Activated T-helper 17 cell treated with anti-CD3 and anti-CD28 coated beads, Interleukin-2, amount 50 U/mL, for 72 hours (primary cell): ENCODE data around the gene PHRF1. TPM values are rescaled to one million over a fixed set of nuclear protein-coding genes. Genes with fewer than 3 reads are reported as not detected.

Experiments used
- ATAC-seq: fragments of 150-1000 bp; cut with Tn5 transposase; replicated peaks from 2 replicates; pipeline ENCODE4 v1.10.0; 2021; ENCODE audit warnings: mild to moderate bottlenecking, moderate library complexity
- H3K27ac Mint-ChIP-seq: one replicate; pipeline ENCODE4 v1.8.0; 2022; ENCODE audit warnings: mixed read lengths
- H3K27me3 Mint-ChIP-seq: one replicate; pipeline ENCODE4 v1.8.0; 2022; ENCODE audit warnings: mixed read lengths
- H3K36me3 Mint-ChIP-seq: one replicate; pipeline ENCODE4 v1.8.0; 2022; ENCODE audit warnings: low read depth, mild to moderate bottlenecking, mixed read lengths
- H3K4me1 Mint-ChIP-seq: one replicate; pipeline ENCODE4 v1.8.0; 2022; ENCODE audit warnings: mixed read lengths
- H3K4me3 Mint-ChIP-seq: one replicate; pipeline ENCODE4 v1.8.0; 2022; ENCODE audit warnings: mild to moderate bottlenecking, mixed read lengths
- H3K9me3 Mint-ChIP-seq: one replicate; pipeline ENCODE4 v1.8.0; 2022; ENCODE audit warnings: mixed read lengths
- total RNA-seq, 2 donors: library from RNA; stranded (reverse); gene quantifications; one replicate each; pipeline ENCODE4 v1.2.3, GENCODE V29; 2022

PHRF1 gene
- total RNA-seq, 2 donors from 2014 or later, result 37.8 to 55.6 TPM

DNA sequence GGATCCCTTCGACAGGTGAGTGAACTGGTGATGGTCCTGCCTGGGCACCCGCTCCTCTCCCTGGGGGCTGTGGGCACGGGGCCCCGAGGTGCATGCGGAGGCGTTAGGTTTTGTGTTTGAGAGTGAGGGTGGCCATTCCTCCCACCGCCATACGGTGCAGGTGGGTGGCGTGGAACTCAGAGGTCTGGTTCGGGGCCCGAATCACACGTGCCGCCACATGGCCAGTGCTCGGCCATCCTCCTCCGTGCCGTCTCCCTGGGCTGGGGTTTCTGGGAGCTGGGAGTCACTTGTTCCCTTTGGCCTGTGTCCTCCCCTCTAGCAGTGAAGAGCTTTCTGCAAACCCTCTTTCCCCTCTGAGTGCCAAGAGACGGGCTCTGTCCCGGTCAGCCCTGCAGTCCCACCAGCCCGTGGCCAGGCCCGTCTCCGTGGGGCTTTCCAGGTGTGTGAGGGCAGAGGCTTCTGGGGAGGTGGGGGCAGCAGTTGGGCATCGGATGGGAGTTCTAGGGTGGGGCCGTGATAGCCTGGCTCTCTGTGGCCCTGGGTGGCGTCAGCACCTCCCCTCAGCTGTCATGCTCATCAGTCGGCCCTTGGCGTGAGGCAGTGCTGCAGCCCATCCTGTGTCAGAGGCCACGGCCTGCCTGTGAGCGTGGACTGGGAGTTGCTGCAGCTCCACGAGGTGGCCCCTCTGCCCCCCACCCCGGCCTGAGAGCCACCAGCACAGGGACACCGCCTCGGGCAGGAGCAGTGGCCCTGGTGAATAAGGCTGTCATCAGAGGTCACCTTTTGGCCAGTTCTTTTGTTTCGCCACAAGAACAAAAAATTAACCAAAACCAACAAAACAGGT, 29.2 kb downstream of the PHRF1 start:
- H3K4me1 Mint-ChIP-seq, result no peaks in the 10 kb centered on the region
- ATAC-seq, result no peak
- no peaks in the 10 kb centered on the region for H3K9me3 Mint-ChIP-seq
- no peak overlapping the region for H3K4me3 Mint-ChIP-seq
- H3K27ac Mint-ChIP-seq, result no peak overlapping the region
- no peaks in the 10 kb centered on the region for H3K27me3 Mint-ChIP-seq
- H3K36me3 Mint-ChIP-seq, result peaks cover 83% of the 10 kb centered on the region

DNA sequence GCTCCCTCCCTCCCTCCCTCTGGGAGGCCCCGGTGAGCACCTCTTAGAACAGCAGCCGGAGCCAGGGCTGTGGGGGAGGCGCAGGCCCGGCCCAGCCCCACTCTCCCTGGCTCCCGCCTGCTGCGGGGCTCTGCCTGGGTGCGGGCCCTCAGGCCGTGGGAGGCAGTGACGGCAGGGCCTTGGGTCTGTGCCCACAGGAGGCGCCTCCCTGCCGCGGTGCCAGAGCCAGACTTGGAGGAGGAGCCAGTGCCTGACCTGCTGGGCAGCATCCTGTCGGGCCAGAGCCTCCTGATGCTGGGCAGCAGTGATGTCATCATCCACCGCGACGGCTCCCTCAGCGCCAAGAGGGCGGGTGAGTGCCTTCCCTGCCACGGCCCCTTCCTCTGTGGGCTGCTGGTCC, 30.0 kb downstream of the PHRF1 start:
- H3K9me3 Mint-ChIP-seq, result no peaks in the 10 kb centered on the region
- no peak for ATAC-seq
- no peak overlapping the region for H3K27ac Mint-ChIP-seq
- no peaks in the 10 kb centered on the region for H3K4me1 Mint-ChIP-seq
- H3K36me3 Mint-ChIP-seq, result peaks cover 79% of the 10 kb centered on the region
- H3K27me3 Mint-ChIP-seq, result no peaks in the 10 kb centered on the region
- no peak overlapping the region for H3K4me3 Mint-ChIP-seq

DNA sequence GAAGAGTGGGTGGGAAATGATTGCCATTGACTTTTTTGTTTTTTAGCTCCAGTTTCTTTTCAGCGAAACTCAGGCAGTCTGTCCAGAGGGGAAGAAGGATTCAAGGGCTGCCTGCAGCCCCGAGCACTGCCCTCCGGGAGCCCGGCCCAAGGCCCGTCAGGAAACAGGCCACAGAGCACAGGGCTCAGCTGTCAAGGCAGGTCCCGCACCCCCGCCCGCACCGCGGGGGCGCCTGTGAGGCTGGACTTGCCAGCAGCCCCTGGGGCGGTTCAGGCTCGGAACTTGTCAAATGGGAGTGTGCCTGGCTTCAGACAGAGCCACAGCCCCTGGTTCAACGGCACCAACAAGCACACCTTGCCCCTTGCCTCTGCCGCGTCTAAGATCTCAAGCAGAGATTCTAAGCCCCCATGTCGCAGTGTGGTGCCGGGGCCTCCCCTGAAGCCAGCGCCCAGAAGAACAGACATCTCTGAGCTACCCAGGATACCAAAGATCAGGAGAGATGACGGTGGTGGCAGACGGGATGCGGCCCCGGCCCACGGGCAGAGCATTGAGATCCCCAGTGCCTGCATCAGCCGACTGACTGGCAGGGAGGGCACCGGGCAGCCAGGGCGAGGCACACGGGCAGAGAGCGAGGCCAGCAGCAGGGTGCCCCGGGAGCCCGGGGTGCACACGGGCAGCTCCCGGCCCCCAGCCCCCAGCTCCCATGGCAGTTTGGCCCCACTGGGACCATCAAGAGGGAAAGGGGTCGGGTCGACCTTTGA, 30.9 kb downstream of the PHRF1 start:
- H3K4me3 Mint-ChIP-seq, result no peak overlapping the region
- H3K27me3 Mint-ChIP-seq, result no peaks in the 10 kb centered on the region
- ATAC-seq, result no peak
- no peak overlapping the region for H3K27ac Mint-ChIP-seq
- no peaks in the 10 kb centered on the region for H3K4me1 Mint-ChIP-seq
- H3K36me3 Mint-ChIP-seq, result peaks cover 79% of the 10 kb centered on the region
- H3K9me3 Mint-ChIP-seq, result no peaks in the 10 kb centered on the region

DNA sequence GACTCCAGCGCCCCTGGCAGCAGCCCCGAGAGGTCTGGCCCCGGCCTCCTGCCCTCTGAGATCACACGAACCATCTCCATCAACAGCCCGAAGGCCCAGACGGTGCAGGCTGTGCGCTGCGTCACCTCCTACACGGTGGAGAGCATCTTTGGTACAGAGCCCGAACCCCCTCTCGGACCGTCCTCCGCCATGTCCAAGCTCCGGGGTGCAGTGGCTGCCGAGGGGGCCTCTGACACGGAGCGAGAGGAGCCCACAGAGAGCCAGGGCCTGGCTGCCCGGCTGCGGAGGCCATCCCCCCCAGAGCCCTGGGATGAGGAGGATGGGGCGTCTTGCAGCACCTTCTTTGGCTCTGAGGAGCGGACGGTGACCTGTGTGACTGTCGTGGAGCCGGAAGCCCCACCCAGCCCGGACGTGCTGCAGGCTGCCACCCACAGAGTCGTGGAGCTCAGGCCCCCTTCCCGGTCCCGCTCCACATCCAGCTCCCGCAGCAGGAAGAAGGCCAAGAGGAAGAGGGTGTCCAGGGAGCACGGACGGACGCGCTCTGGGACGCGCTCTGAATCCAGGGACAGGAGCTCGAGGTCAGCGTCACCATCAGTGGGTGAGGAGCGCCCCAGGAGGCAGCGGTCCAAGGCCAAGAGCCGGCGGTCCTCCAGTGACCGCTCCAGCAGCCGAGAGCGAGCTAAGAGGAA, 31.8 kb downstream of the PHRF1 start:
- no peak for ATAC-seq
- no peaks in the 10 kb centered on the region for H3K9me3 Mint-ChIP-seq
- no peaks in the 10 kb centered on the region for H3K27me3 Mint-ChIP-seq
- no peak overlapping the region for H3K4me3 Mint-ChIP-seq
- H3K4me1 Mint-ChIP-seq, result no peaks in the 10 kb centered on the region
- peaks cover 73% of the 10 kb centered on the region for H3K36me3 Mint-ChIP-seq
- no peak overlapping the region for H3K27ac Mint-ChIP-seq

DNA sequence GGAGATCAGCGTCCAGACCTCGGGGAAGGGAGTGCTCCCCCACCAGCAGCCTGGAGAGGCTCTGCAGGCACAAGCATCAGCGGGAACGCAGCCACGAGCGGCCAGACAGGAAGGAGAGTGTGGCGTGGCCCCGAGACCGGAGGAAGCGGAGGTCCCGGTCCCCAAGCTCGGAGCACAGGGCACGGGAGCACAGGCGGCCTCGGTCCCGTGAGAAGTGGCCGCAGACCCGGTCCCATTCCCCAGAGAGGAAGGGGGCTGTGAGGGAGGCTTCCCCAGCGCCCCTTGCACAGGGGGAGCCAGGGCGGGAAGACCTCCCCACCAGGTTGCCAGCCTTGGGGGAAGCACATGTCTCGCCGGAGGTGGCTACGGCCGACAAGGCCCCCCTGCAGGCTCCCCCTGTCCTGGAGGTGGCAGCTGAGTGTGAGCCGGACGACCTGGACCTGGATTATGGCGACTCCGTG, 32.6 kb downstream of the PHRF1 start:
- peaks cover 68% of the 10 kb centered on the region for H3K36me3 Mint-ChIP-seq

DNA sequence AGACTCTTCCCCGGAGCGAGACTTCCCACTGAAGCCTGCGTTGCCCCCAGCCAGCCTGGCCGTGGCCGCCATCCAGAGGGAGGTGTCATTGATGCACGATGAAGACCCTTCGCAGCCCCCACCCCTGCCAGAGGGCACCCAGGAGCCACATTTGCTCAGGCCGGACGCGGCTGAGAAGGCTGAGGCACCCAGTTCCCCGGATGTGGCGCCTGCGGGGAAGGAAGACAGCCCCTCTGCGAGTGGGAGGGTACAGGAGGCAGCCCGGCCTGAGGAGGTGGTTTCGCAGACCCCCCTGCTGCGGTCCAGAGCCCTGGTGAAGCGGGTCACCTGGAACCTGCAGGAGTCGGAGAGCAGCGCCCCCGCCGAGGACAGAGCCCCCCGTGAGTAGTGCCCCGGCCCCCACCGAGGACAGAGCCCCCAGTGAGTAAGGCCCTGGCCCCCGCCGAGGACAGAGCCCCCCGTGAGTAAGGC, 33.1 kb downstream of the PHRF1 start:
- no peaks in the 10 kb centered on the region for H3K9me3 Mint-ChIP-seq
- H3K4me1 Mint-ChIP-seq, result no peaks in the 10 kb centered on the region
- H3K36me3 Mint-ChIP-seq, result peaks cover 62% of the 10 kb centered on the region
- no peaks in the 10 kb centered on the region for H3K27me3 Mint-ChIP-seq
- ATAC-seq, result no peak
- H3K27ac Mint-ChIP-seq, result no peak overlapping the region
- H3K4me3 Mint-ChIP-seq, result no peak overlapping the region

More for the DNA sequence above, 32.6 kb downstream of the PHRF1 start:
- Mint-ChIP-seq H3K9me3 (no peaks in the 10 kb centered on the region), H3K27me3 (no peaks in the 10 kb centered on the region), H3K4me3 (no peak overlapping the region), H3K27ac (no peak overlapping the region), H3K4me1 (no peaks in the 10 kb centered on the region)
- no peak for ATAC-seq

DNA sequence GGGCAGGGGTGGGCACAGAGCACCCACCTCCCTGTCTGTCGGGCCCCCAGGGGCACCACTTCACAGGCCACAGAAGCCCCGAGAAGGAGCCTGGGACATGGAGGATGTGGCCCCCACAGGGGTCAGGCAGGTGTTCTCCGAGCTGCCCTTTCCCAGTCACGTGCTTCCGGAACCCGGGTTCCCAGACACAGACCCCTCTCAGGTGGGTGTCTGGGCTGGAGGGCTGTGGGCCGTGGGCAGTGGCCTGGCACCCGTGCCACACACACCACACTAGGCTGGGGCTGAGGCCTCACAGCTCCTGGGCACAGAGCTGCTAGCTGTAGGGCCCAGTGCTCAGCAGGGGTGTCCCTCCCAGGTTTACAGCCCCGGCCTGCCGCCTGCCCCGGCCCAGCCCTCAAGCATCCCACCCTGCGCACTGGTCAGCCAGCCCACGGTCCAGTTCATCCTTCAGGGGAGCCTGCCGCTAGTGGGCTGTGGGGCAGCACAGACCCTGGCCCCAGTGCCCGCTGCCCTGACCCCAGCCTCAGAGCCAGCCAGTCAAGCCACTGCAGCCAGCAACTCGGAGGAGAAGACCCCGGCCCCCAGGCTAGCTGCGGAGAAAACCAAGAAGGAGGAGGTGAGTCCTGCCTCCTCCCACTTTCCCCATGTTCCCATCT, 34.0 kb downstream of the PHRF1 start:
- ATAC-seq, result no peak
- no peaks in the 10 kb centered on the region for H3K9me3 Mint-ChIP-seq
- peaks cover 53% of the 10 kb centered on the region for H3K36me3 Mint-ChIP-seq
- H3K4me3 Mint-ChIP-seq, result no peak overlapping the region
- no peaks in the 10 kb centered on the region for H3K4me1 Mint-ChIP-seq
- no peak overlapping the region for H3K27ac Mint-ChIP-seq
- H3K27me3 Mint-ChIP-seq, result no peaks in the 10 kb centered on the region

DNA sequence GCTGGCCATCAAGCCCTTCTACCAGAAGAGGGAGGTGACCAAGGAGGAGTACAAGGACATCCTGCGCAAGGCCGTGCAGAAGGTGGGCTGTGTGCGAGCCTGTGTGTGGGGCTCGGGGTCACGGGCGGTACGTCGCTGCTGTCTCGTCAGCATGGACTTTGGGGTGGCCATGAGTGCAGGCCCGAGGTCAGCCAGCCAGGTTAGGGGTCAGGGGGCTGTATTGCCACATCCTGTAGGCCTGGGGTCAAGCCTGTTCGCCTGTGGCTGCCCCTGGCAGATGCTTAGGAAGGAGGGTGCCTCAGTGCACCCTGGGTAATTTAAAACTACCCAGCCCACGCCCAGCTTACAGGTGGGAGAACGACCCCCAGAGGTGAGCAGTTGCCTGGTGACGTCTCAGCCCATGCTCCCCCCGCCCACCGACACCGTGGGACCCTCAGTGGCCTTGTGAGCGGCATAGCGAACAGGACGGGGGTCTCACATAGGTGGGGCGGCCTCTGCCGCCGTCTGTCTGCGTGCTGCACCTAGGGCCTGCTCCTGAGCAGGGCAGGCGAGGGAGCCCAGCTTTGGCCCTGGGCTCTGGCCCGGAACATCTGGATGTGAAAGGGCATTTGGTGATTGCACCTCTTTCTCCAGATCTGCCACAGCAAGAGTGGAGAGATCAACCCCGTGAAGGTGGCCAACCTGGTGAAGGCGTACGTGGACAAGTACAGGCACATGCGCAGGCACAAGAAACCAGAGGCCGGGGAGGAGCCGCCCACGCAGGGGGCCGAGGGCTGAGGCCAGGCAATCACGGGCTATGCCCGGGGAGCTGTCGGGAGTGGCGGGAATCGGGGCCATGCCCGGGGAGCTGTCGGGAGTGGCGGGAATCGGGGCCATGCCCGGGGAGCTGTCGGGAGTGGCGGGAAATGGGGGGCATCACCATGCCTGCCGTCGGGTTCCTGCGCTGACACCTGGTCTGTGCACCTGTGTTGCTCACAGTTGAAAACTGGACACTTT, 35.0 kb downstream of the PHRF1 start:
- Mint-ChIP-seq H3K9me3 (no peaks in the 10 kb centered on the region), H3K4me3 (no peak overlapping the region), H3K27ac (no peak overlapping the region), H3K27me3 (no peaks in the 10 kb centered on the region), H3K4me1 (no peaks in the 10 kb centered on the region), H3K36me3 (peaks cover 48% of the 10 kb centered on the region)
- ATAC-seq, result no peak

DNA sequence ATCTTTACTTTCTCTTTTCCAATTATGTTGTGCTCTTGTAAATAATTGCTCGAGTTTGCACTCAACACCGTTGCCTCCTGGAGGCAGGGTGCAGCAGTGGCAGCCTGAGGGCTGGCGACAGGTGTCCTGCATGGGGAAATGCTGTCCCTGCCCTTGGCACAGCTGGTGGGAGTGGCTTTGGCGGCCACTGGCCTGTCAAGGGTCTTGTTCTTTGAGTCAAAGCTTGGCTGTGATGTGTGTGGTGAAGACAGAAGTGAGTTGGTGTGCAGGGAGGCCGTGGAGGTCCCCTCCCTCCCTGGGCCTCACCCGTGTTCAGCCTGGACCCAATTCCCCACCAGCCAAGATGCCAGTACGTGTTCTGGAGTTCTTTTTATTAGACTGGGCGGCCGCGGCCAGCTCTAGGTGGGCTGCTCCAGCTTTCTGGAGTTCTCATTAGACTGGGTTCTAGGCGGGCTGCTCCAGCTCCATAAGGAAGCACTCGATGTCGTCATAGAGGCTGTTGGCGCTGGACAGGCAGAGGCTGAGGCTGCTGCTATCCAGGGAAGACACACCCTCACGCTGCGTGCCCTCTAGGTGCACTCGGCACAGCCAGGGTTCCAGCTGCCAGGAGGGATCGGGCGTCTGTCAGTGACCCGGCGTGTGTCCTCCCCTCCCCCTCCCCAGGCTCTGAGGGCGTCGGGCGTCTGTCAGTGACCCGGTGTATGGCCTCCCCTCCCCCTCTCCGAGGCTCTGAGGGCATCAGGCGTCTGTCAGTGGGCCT, 36.1 kb downstream of the PHRF1 start:
- no peak for ATAC-seq
- Mint-ChIP-seq H3K4me3 (no peak overlapping the region), H3K9me3 (no peaks in the 10 kb centered on the region), H3K27me3 (no peaks in the 10 kb centered on the region), H3K36me3 (peaks cover 37% of the 10 kb centered on the region), H3K4me1 (no peaks in the 10 kb centered on the region), H3K27ac (no peak overlapping the region)

- no peaks in the 10 kb centered on the region for H3K4me1 Mint-ChIP-seq
- ATAC-seq, result no peak
- H3K36me3 Mint-ChIP-seq, result peaks cover 31% of the 10 kb centered on the region
- H3K27me3 Mint-ChIP-seq, result no peaks in the 10 kb centered on the region
- no peak overlapping the region for H3K27ac Mint-ChIP-seq
- H3K9me3 Mint-ChIP-seq, result no peaks in the 10 kb centered on the region
- no peak overlapping the region for H3K4me3 Mint-ChIP-seq
Observed at GRCh38 chr11:612961-613300, 36.7 kb downstream of the PHRF1 start.

DNA sequence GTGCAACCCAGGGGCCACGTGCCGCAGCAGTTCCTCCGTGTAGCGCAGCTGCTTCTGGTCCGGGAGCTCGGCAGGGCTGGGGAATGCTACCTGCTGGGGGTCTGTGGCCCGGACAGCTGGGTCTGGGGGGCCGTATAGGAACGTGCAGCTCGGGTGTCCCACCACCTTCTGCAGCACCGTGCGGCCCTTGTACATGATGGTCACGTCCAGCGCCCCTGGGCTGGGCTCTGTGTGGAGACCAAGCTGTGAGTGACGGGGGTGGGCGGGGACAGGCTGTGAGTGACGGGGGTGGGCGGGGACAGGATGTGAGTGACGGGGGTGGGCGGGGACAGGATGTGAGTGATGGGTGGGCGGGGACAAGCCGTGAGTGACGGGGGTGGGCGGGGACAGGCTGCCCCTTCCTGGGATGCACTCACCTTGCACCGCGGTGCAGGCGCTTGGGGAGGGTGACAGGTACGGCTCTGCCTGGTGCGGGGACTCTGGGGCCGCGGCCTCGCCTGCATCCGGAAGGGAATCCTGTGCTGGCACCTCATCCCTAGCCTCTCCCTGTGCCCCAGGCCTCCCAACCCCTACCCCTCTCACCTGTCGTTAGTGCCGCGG, 37.2 kb downstream of the PHRF1 start:
- Mint-ChIP-seq H3K36me3 (peaks cover 27% of the 10 kb centered on the region), H3K9me3 (no peaks in the 10 kb centered on the region), H3K27ac (no peak overlapping the region), H3K4me3 (peak overlapping the region; percentile 75), H3K4me1 (no peaks in the 10 kb centered on the region), H3K27me3 (no peaks in the 10 kb centered on the region)
- ATAC-seq, result peak; percentile 18

- Mint-ChIP-seq H3K4me3 (peak overlapping the region; percentile 75), H3K36me3 (peaks cover 20% of the 10 kb centered on the region), H3K27ac (no peak overlapping the region), H3K4me1 (no peaks in the 10 kb centered on the region), H3K9me3 (no peaks in the 10 kb centered on the region), H3K27me3 (no peaks in the 10 kb centered on the region)
- no peak for ATAC-seq
Observed at GRCh38 chr11:614021-614622, 37.9 kb downstream of the PHRF1 start.
